GM12875 (cell line): ENCODE data around the gene VWF.
"Not testable (repeated sequence)": the region's sequence is repeated elsewhere in the genome, so short reads cannot be mapped to it uniquely, and the experiment has no call there.

Experiments used
- H3K4me3 ChIP-seq: one replicate; pipeline ENCODE4 v1.5.1; 2011; ENCODE audit warnings: low read depth, low read length, control low read depth
- TF ChIP-seq, protein P1 (sequence below): IDR thresholded peaks from 2 replicates; pipeline ENCODE4 v1.5.1; 2011; ENCODE audit warnings: low read depth, mild to moderate bottlenecking, control low read depth, inconsistent platforms, low read length, moderate library complexity, borderline replicate concordance; ENCODE audit not compliant: insufficient read depth

VWF gene

DNA sequence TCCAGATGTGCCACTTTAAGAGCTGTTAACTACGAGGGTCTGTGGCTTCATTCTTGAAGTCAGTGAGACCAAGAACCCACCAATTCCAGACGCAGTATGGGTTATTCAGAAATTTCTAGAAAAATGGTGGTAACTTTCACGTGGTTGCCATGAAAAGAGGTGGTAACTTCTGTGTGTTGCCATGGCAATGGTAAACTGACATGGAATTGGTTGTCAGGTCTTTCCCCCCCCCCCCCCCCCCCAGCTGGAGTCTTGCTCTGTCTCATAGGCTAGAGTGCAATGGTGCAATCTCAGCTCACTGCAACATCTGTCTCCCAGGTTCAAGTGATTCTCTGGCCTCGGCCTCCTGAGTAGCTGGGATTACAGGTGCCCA is 18.8 kb upstream of the VWF start:
- no peak overlapping the region for H3K4me3 ChIP-seq
- TF ChIP-seq, protein P1, sequence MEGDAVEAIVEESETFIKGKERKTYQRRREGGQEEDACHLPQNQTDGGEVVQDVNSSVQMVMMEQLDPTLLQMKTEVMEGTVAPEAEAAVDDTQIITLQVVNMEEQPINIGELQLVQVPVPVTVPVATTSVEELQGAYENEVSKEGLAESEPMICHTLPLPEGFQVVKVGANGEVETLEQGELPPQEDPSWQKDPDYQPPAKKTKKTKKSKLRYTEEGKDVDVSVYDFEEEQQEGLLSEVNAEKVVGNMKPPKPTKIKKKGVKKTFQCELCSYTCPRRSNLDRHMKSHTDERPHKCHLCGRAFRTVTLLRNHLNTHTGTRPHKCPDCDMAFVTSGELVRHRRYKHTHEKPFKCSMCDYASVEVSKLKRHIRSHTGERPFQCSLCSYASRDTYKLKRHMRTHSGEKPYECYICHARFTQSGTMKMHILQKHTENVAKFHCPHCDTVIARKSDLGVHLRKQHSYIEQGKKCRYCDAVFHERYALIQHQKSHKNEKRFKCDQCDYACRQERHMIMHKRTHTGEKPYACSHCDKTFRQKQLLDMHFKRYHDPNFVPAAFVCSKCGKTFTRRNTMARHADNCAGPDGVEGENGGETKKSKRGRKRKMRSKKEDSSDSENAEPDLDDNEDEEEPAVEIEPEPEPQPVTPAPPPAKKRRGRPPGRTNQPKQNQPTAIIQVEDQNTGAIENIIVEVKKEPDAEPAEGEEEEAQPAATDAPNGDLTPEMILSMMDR: no peak

DNA sequence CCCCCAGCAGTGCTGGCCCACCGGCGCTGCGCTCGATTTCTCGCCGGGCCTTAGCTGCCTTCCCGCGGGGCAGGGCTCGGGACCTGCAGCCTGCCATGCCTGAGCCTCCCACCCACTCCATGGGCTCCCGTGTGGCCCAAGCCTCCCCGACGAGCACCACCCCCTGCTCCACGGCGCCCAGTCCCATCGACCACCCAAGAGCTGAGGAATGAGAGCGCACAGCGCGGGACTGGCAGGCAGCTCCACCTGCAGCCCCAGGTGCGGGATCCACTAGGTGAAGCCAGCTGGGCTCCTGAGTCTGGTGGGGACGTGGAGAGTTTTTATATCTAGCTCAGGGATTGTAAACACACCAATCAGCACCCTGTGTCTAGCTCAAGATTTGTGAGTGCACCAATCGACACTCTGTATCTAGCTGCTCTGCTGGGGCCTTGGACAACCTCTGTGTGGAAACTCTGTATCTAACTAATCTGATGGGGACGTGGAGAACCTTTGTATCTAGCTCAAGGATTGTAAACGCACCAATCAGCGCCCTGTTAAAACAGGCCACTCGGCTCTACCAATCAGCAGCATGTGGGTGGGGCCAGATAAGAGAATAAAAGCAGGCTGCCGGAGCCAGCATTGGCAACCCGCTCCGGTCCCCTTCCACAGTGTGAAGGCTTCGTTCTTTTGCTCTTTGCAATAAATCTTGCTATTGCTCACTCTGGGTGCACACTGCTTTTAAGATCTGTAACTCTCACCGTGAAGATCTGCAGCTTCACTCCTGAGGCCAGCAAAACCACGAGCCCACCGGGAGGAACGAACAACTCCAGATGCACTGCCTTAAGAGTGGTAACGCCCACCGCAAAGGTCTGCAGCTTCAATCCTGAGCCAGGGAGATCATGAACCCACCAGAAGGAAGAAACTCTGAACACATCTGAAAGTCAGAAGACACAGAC is 18.2 kb upstream of the VWF start:
- H3K4me3 ChIP-seq: not testable (repeated sequence)

DNA sequence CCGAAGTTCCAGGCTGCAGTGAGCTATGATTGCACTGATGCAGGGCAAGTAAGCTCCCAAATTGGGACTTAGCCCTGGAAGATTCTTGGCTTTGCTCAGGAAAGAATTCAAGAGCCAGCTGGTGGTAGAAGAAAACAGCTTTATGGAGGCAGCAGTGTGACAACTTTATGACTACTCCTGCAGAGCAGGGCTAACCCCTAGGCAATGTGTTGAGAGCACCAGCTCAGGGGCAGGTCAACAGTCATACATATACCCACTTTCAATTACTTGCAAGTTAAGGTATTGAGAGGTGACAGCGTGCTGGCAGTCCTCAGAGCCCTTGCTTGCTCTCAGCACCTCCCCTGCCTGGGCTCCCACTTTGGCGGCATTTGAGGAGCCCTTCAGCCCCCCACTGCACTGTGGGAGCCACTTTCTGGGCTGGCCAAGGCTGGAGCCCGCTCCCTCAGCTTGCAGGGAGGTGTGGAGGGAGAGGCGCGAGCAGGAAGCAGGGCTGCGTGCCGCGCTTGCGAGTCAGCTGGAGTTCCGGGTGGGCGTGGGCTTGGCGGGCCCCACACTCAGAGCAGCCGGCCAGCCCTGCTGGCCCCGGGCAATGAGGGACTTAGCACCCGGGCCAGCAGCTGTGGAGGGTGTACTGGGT is 17.4 kb upstream of the VWF start:
- not testable (repeated sequence) for H3K4me3 ChIP-seq

DNA sequence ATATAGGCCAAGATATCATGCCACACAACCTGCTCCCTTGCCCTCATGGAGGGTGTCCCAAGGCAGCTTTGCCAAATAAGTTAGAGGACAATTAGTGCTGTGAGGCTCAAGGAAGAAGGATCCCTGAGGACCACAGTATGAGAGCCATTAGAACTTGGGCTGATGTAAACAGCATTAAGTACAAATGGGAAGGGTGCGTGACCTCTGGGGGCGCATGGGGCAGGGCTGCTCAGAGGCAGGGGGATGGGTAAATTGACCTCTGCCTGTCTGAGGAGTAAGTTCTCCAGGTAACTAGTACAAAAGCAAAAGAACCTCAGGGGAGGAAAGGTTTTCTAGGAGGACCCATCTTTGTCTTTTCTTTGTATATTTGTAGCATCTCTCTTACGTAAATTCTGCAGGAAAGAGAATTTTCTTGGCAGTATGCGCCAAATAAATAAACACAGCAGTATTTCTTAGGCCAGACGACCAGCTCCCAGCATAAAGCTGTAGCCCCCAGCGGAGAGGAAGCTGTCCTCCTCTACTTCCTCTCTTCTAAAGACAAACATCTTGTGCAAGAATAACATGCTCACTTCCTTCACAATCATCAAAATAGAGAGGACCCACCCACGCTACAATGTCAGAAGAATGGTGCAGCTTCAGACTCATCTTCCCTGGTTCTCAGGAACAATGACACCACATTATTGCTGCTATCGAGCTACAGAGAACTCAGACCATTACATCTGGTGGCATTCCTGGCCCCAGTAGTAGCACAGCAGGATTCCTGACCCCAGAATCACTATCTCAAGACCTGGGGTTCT is 16.4 kb upstream of the VWF start:
- TF ChIP-seq, protein P1: no peak
- no peak overlapping the region for H3K4me3 ChIP-seq

DNA sequence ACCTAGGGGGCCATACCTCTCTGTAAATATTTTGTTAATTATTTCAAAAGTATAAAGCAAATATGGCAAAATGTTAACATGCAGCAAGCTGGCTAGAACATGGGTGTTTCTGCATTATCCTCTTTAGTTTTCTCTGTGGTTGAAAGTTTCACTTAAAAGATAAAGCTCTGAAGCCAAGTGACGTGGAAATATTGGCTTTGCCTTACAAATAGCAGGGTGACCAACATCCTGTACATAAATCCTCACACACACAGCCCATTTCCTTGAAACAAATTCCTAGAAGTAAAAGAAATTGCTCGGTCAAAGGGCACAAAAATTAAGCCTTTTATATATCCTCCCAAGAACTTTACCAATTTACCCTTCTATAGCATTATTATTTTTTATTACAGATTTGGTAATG is 10.6 kb upstream of the VWF start:
- TF ChIP-seq, protein P1: no peak
- H3K4me3 ChIP-seq: no peak overlapping the region

DNA sequence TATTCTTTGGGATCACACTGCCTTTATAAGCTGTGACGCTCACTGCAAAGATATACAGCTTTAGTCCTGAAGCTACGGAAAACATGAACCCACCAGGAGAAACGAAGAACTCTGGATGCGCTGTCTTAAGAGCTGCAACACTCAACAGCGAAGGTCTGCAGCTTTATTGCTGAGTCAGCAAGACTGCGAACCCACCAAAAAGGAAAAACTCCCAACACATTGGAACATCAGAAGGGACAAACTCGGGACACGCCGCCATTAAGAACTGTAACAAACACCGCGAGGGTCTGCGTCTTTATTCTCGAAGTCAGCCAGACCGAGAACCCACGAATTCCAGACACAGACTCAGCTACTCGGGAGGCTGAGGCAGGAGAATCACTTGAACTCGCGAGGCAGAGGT is 9.2 kb upstream of the VWF start:
- TF ChIP-seq, protein P1: no peak
- no peak overlapping the region for H3K4me3 ChIP-seq

DNA sequence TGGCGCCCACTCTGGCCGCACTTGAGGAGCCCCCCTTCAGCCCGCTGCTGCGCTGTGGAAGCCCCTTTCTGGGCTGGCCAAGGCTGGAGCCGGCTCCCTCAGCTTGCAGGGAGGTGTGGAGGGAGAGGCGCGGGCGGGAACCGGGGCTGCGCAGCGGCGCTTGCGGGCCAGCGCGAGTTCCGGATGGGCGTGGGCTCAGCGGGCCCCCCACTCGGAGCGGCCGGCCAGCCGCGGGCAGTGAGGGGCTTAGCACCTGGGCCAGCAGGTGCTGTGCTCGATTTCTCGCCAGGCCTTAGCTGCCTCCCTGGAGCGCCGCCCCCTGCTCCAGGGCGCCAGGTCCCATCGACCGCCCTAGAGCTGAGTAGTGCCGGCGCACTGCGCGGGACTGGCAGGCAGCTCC is 8.0 kb upstream of the VWF start:
- H3K4me3 ChIP-seq: no peak overlapping the region
- TF ChIP-seq, protein P1: no peak

DNA sequence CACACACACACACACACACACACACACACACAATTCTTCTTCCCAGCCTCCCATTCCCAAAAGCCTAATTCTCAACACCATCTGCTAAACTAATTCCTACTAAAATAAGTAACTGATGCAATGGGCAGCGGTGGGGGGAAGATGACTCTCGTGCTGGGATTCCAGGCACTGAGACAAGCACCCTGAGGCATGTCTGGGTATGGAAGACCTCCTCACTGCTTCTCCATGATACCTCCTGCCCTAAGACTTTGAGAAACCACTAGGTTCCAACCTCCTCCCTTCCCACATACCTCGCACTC is 789 bp upstream of the VWF start:
- H3K4me3 ChIP-seq: no peak overlapping the region
- TF ChIP-seq, protein P1: no peak
